GM21737 (cell line): ENCODE data around the gene FCN2.

Source experiments
- ATAC-seq: cut with Tn5 transposase; IDR thresholded peaks from one replicate; pipeline ENCODE4 v1.9.1; 2021; ENCODE audit warnings: mild to moderate bottlenecking, moderate library complexity; ENCODE audit not compliant: unreplicated experiment

The FCN2 gene

DNA sequence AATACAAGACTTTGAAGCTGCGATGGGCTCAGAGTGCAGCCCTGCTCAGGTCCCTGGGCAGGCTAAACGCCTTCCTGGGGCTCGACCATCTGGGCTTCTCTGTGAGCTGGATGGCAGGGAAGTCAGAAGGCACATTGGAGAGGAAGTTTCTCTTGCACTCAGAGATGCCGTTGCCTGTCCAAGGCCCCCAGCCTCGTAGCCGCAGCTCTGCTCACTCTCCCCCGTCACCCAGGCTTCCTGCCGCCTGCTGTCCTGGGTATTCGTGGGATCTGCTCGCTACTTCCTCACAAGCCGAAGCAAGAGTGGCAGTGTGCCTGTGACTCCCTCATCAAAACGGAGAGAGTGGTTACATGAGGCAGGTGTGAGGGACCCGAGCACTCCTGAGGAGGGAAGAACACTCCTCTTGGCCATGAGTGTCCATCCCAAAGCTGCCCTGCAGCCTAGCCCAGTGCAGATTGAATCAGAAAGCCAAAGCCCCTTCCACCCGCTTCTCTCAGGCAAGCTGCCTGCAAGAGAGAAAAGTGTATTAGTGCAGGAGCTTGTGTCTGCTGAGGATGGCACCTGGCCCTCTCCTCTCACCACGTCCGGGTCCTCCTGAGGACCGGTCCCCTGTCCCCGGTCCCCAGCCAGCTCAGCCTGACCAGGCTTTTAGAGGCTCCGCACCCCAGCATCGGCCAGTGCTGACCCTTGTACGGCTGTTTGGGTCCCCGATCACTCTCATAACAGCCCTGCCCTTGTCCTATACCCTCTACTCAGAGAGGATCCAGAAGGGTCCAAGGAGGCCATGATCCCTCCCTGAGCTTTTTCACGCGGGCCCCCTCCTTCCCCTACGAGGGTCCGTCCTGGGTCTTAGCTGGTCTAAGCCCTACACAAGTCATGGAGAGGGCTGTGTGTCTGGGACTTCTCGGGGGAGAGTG is 7.3 kb downstream of the FCN2 start:
- ATAC-seq, result no peak

DNA sequence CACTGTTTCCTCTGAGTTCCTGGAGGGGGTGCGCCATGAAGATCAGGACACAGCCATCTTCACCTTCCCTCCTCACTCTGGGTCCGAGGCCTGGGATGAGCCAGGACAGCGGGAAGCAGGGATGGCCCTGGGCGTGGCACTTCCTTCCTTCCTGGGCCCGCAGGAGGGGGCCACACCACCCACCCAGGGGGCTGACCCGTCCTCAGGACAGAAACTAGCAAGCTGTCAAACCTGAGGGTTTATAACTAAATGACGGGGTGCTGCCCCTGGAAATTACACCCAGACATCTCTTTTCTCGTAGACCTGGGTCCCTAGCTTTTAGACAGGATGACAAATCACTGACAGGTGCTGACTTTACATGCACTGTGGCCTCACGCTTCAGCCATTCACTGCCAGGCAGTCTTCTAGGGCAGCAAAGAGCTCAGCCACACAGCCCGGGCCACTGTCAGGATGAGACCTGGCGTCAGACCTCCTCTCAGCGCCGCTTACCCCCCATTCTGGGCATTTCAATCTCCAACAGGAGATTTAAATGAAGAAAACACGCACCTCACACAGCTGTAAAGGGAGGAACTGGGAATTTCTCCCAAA is 8.1 kb downstream of the FCN2 start:
- no peak for ATAC-seq

DNA sequence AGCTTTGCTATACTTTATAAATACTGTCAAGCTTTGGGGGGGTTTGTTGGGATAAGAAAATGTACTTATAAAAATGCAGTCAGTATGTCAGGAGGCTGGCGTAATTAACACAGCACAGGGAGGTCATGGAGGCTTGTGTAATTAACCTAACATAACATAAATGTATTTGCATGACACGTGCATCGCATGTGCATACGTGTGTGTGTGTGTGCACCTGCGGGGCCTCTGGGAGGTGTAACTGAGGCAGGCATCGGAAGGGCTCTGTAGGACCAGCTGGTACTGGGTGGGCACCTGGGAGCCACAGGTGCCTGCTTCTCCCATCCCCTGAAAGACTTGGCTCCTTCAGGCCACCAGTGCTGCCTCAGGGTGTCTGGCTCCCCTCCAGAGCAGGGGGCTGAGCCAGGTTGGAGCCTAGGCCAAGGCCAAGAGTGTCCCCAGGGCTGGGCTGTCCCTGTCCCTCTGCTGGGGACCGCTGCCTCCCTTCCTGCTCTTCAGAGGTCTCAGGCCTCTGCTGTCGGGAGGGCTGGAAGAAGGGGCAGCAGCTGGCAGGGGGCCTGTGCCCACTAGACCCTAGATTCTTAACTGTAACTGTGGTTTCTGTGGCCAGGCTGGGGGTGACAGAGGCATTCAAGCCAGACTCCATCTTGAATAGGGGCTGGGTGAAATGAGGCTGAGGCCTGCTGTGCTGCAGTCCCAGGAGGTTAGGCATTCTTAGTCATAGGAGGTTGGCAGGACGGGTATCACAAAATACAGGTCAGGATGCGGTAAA is 9.0 kb downstream of the FCN2 start:
- no peak for ATAC-seq

DNA sequence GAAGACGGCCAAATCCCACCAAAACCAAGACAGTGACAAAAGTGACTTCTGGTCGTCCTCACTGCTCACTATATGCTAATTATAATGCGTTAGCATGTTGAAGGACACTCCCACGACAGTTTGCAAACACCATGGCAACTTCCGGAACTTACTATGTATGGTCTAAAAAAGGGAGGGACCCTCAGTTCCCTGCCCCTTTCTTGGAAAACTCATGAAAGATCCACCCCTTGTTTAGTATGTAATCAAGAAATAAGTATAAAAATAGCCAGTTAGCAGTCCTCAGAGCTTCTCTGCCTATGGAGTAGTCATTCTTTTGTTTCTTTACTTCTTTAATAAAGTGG is 9.5 kb downstream of the FCN2 start:
- no peak for ATAC-seq

DNA sequence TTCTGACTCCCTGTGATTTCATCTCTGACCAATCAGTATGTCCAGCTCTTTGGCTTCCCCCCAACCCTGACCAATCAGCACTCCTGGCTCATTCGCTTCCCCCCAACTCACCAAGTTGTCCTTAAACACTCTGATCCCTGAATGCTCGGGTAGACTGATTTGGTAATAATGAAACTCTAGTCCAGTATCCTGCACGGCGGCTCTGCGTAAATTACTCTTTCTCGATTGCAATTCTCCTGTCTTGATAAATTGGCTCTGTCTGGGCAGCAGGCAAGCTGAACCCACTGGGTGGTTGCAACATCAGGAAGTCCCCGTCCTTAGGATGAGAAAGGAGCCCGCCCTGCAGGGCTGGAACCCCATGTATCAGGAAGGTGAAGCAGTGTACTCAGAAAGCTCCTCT is 10.4 kb downstream of the FCN2 start:
- no peak for ATAC-seq

DNA sequence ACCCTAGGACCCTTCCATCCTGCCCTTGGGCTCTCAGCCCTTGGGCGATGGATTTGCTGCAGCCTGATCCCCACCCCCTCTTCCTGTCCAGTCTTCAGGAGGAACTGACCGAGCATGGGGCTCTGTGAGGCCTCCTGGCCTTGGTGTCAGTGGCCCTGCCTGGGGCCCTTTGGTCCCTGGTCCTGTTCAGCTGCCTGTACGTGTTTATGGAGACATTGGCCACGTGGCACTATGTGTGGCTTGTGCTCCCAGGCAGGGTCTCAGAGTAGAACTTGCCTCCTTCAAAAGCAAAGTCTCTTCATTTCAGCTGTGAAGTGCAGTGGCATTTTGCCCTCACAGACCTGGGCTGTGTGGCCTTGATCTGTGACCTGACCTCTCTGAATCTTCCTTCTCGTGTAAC is 11.1 kb downstream of the FCN2 start:
- no peak for ATAC-seq

DNA sequence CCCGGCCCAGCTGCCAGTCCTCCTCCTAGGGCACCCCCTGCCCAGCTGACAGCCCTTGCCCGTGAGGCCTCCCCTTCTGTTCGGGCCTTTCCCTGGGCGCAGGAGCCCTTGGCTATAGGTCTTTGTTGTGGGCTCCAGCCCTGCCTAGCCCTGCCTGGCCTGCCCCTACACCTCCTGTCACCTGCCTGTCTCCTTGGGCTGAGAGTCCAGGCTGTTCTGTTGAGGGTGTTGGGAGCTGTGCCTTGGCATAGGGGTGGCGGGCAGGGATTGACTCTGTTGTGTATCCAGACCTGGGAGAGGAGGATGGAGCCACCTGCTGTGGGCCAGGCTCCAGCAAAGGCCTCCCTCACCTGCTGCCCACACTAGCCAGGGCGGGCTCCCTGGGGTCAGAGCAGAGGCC is 11.6 kb downstream of the FCN2 start:
- no peak for ATAC-seq

DNA sequence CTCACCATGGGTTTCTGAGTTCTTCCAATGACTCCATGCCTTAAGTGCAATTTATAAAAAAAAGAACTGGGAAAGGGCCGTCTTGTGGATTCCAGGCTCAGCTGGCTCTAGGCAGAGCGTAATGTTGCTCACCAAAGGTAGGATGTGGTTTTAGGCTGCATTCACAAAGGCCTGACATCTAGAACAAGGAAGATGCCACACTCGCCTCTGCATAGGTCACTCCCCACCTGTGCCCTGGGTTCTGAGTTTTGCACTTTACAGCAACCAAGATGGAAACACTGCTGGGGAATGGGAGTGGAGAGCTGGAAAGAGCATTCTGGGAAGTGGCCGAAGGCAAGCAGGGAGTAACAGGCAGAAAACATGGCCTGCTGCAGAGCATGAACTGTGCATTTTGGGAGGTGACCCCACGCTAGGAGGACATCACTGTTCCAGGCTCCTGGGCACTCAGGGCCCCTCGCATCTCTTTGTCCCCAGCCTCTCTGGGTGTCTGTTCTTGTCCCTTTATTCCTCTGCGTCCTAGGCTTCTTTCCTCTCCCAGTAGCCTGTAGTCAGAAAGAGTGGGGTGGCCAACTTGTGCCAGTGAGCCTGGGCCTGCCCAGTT is 12.3 kb downstream of the FCN2 start:
- no peak for ATAC-seq

DNA sequence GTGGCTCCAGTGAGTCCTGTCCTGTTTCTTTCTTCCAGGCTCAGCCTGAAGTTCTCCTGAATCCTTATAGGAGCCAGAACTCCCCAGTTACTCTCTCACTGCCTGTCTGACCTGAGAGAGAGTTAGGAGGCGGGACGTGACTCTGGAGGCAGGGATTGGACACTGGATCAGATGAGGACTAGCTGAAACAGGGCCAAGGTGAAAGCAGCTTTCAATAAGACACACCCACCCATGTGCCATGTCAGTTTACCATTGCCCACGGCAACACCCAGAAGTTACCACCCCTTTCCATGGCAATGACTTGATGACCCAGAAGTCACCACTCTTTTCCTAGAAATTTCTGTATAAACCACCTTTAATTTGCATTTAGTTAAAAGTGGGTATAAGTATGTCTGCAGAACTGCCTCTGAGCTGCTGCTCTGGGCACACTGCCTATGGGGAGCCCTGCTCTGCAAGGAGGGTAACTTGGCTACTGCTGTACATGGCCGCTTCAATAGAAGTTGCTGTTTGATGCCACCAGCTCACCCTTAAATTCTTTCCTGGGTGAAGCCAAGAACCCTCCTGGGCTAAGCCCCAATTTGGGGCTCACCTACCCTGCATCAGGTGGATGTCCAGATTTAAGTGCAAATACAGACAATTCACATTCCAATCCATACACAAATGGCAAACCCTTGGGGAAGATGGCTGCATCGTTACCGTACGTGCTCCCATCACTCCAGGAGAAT is 13.7 kb downstream of the FCN2 start:
- ATAC-seq, result no peak

DNA sequence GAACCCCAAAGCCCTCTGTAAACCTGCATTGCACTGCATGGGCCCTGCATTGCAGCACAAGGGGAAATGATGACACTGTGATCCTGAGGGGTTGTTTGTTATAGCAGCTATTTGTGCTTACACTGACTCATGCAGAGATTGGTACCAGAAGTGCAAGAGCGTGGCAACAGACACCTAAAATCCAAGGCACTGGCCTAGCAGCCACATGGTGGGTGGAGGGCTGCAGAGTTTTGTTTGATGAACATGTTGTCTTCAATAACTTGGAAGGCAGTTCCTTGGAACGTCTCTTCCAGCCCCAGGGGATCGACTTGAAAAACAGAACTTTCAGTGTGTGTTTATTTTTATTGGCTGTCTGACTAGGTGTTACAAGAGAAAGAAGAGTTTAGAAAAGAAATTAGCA is 14.5 kb downstream of the FCN2 start:
- no peak for ATAC-seq

DNA sequence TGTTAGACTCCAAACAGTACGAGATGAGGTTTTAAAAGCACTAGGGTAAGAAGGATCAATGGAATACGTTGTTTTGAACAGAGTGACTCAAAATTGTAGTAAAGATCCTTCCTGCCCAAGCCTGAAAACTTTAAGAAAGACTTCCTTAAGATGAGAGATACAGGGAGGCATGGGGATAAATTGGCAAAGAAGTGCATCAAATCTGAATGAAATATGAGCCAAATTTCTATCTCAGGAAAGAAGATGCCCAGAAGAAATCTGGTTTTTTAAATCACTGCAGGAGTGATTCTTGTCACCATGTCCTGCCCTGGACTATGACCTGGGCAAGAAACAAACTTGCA is 14.9 kb downstream of the FCN2 start:
- ATAC-seq, result no peak

DNA sequence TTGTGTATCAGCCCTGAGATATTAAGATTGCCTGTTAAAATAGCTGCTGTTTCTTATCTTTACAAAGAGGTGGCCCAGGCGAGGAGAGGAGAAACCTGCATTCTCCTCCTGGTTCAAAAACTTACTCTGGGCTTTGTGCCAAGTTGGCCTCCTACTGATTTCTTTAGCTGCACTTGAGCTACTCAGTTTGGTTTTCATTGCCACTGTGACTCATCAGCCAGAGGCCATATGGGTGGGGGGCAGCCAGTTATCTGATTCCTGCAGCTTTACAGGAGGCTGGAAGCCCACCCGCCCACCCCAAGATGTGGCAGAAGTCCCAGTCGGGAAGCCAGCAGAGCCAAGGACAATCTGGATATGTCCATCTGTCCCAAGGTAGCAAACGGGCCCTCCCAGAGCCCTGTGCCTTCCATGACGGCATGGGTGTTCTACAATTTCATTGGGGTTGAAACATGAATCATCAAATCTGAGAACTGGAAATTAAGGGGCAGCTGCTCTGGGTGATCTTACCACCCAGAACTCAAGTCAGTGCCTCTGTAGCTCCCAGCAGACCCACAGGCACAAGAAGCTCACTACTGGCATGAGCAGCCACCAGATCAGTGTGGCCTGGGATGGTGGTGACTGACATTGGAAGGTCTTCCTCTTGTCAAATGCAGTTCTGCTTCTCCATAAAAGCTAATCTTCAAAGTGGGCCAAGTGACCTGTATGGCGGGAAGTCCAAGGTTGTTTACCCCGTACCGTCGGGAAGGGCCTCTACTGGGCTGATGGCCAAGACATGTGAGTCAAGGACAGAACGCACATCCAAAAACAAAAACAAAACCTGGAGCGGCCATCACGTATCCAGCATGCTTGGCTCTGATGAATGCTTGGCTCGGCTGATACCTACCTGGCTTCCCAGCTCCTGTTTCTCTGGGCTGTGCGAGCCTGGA is 15.6 kb downstream of the FCN2 start:
- ATAC-seq, result no peak

DNA sequence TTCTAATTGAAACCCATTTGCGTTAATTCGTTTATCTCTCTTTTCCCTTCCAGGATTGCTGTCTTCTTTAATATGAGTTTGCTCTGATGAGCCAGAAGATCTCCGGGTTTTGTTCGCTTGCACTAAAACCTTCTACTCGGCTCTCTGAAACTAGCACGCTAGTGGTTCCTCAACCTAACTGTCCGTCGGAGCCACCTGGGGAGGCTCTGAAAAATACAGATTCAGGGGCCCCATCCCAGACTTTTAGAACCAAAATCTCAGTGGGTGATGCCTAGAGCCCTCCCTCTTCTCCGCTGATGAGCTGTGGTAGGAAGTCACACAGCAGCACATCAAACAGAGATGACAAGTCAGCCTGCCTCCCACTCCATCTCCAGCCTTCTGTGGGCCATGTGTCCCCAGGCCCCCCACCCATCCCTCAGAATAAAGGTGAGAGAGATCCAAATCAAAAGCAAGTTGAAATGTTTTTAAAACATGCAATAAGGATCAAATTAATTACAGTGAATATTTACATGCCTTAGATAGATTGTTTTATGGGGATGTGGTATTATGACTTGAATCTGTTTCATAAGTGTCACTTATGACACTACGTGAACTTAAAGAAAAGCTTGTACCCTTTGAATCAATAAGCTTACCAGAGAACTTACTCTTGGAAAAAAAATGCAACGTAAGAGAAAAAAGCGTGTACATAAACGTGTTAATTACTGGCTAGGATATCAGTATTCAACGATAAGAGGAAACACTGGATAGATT is 16.4 kb downstream of the FCN2 start:
- ATAC-seq, result no peak

DNA sequence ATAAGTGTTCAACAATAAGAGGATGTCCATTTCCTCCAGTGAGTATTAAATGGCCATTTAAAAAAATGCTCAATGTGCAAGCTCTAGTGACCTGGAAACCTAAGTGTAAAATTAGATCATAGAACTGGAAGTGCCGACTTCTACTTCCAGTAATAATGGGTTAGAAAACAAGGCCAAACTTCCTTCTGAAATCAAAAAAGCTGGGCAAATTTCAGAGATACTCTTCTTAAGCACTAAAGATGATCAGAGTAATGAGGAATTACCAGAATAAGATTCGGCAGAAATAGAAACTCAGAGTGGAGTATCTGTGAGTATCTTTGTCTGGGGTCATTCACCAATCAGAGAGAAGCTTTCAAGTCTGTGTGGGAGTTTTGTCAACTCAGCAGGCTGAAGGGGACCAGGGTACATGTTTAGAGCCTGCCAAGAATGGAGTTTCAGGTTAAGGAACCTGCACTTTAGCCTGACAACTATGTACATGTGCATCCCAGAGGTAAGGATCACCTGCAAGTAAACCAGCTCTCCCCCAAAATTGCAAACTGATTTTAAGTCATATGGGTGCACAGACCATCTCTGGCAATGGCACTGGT is 17.1 kb downstream of the FCN2 start:
- ATAC-seq, result no peak

DNA sequence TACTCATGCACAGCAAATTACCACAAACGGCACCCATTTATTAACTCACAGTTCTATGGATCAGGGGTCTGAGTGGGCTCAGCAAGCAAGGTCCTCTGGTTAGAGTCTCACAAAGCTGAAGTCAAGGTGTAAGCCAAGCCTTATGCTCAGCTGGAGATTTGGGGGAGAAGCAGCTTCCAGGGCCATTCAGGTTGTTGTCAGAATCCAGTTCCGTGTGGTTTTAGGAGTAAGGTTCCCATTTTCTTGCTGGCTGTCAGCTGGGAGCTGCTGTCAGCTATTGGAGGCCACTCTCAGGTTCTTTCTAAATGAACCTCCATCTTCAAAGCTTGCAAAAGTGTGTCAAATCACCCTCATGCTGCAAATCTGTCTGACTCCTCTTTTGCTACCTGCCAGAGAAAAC is 17.7 kb downstream of the FCN2 start:
- ATAC-seq, result no peak

DNA sequence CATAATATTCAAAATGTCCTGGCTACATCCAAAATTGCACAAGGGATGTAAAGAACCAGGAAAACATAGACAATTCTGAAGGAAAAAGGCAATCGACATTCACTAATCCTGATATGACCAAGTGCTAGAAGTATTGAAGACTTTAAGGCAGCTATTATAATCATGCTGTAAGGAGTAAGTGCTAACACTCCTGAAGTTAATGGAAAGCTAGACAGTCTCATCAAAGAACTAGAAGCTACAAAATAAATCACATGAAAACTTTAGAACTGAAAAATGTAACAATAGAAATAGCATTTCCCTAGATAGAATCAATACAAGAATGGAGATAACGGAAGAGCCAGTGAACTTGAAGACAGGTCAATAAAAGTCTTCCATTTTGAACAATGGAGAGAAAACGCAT is 18.6 kb downstream of the FCN2 start:
- no peak for ATAC-seq

DNA sequence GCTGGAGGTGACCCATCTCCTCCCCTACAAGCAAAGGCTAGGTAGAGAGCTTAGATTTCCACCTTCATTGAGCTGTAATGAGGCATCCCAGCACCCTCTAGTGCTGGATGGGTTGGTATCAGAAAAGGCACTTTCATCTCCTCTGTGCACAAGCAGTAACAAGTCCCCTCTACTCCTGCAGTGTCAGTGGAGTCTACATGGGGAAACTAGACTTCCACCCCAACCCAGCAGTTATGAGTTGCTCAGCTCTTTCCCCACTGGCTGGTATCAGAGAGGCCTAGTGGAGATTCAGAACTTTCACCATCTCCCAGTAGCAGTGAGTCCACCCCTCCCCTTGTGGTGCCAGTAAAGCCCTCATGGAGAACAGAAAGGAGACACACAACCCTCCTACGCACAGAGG is 19.2 kb downstream of the FCN2 start:
- ATAC-seq, result no peak

DNA sequence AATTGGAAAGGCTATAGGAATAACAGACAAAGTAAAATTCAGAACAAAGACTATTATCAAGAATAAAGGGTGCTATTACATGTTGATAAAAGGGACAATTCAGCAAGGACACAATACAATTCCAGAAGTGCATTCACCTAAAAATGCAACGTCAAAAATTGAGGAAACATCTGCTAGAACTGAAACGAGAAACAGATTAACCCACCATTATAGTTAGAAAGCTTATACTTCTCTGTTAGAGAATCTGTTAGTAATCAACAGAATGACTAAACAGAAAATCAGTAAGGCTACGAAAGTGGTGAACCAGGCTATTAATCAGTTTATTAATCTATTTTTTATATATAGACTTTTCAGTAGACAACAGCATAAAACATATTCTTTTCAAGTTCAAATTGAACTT is 22.3 kb downstream of the FCN2 start:
- ATAC-seq, result no peak
